C4-2B (cell line): ENCODE results near the gene POLR1A.

Source experiments
- ZFX ChIP-seq: fragments of 450-650 bp; IDR thresholded peaks from 2 replicates; pipeline ENCODE4 v1.6.1; 2017
- TF ChIP-seq, protein P1 (sequence below): fragments of 450-650 bp; conservative IDR thresholded peaks from 2 replicates; pipeline ENCODE4 v1.5.1; 2017; ENCODE audit warnings: mild to moderate bottlenecking

DNA sequence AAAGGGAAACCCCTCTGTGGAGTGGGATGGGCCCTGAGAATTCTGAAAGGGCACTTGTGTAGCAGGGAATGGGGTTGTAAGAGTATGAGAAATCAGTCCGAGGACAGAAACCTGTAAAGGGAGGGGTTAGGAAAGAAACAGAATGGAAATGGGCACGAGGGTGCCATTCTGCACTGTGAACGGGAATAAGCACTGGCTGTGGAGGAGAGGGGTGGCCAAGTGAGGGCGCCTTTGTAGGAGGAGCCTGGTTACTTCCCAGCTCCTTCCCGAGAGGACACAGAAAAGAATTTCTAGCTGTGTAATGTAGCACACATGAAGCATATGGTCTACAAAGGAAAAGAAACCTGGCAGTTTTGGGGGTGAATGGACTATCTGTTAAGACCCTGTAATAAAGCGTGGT is 53.4 kb downstream of the POLR1A start:
- TF ChIP-seq, protein P1, sequence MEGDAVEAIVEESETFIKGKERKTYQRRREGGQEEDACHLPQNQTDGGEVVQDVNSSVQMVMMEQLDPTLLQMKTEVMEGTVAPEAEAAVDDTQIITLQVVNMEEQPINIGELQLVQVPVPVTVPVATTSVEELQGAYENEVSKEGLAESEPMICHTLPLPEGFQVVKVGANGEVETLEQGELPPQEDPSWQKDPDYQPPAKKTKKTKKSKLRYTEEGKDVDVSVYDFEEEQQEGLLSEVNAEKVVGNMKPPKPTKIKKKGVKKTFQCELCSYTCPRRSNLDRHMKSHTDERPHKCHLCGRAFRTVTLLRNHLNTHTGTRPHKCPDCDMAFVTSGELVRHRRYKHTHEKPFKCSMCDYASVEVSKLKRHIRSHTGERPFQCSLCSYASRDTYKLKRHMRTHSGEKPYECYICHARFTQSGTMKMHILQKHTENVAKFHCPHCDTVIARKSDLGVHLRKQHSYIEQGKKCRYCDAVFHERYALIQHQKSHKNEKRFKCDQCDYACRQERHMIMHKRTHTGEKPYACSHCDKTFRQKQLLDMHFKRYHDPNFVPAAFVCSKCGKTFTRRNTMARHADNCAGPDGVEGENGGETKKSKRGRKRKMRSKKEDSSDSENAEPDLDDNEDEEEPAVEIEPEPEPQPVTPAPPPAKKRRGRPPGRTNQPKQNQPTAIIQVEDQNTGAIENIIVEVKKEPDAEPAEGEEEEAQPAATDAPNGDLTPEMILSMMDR = no peak
- no peak for TF ChIP-seq ZFX
